ENCODE measurements around the gene MOB2.
"Not testable (repeated sequence)": the region's sequence is repeated elsewhere in the genome, so short reads cannot be mapped to it uniquely, and the experiment has no call there.

The MOB2 gene

GRCh38 chr11:1438967-1439330 is 47.6 kb downstream of the MOB2 start:
- no peak for DNase-seq

GRCh38 chr11:1438261-1438966 is 48.2 kb downstream of the MOB2 start:
- DNase-seq = no peak

GRCh38 chr11:1437500-1437899 is 49.1 kb downstream of the MOB2 start:
- DNase-seq = no peak

GRCh38 chr11:1436468-1437039 is 50.0 kb downstream of the MOB2 start:
- no peak for DNase-seq

- no peak for DNase-seq
These were observed 50.6 kb downstream of the MOB2 start for GRCh38 chr11:1435820-1436467.

- not testable (repeated sequence) for DNase-seq
These were observed 51.1 kb downstream of the MOB2 start for GRCh38 chr11:1435479-1435819.

- no peak for DNase-seq
These were observed 52.5 kb downstream of the MOB2 start for GRCh38 chr11:1433977-1434640.

GRCh38 chr11:1433568-1433967 is 53.0 kb downstream of the MOB2 start:
- DNase-seq = no peak

- DNase-seq = no peak
These were observed 57.7 kb downstream of the MOB2 start for GRCh38 chr11:1428762-1429316.

GRCh38 chr11:1425439-1425838 is 61.1 kb downstream of the MOB2 start:
- DNase-seq = no peak

- no peak for DNase-seq
These were observed 61.6 kb downstream of the MOB2 start for GRCh38 chr11:1425006-1425405.

GRCh38 chr11:1423406-1423805 is 63.2 kb downstream of the MOB2 start:
- DNase-seq = not testable (repeated sequence)

GRCh38 chr11:1422981-1423380 is 63.6 kb downstream of the MOB2 start:
- DNase-seq = no peak

- DNase-seq = no peak
These were observed 64.1 kb downstream of the MOB2 start for GRCh38 chr11:1422481-1422880.

GRCh38 chr11:1421291-1421690 is 65.3 kb downstream of the MOB2 start:
- DNase-seq = no peak

GRCh38 chr11:1419811-1420210 is 66.8 kb downstream of the MOB2 start:
- DNase-seq = no peak
